Left ventricle myocardium superior (tissue), 1 donor: ENCODE results near the gene NLRP1. TPM values are rescaled to one million over a fixed set of nuclear protein-coding genes. Genes with fewer than 3 reads are reported as not detected.

Experiments
- ATAC-seq: fragments of 200-7000 bp; cut with Tn5 transposase; one replicate; pipeline ENCODE4 v1.9.1; 2020; ENCODE audit warnings: mild to moderate bottlenecking, moderate library complexity
- DNase-seq: peaks from one replicate; pipeline ENCODE4 v3.0.0-alpha.2; 2020
- intact Hi-C: fragments of 100-400 bp; cut with micrococcal nuclease; formaldehyde crosslinking; loops from one replicate; pipeline ENCODE4 v1.11.0; 2022
- total RNA-seq: library from RNA; stranded (reverse); fragmentation: NEBNext Ultra II Directional; extraction: Animal tissue kit (Norgen Biotek cat#: 25700); gene quantifications from one replicate; pipeline ENCODE4 v1.2.1, GENCODE V29; 2021
- donor health status: DM: no; HTN: yes; CAD: no; lungs with severe emphysema.

The NLRP1 gene
- total RNA-seq, 1 donor from 2014 or later, result 8.4 TPM

DNA sequence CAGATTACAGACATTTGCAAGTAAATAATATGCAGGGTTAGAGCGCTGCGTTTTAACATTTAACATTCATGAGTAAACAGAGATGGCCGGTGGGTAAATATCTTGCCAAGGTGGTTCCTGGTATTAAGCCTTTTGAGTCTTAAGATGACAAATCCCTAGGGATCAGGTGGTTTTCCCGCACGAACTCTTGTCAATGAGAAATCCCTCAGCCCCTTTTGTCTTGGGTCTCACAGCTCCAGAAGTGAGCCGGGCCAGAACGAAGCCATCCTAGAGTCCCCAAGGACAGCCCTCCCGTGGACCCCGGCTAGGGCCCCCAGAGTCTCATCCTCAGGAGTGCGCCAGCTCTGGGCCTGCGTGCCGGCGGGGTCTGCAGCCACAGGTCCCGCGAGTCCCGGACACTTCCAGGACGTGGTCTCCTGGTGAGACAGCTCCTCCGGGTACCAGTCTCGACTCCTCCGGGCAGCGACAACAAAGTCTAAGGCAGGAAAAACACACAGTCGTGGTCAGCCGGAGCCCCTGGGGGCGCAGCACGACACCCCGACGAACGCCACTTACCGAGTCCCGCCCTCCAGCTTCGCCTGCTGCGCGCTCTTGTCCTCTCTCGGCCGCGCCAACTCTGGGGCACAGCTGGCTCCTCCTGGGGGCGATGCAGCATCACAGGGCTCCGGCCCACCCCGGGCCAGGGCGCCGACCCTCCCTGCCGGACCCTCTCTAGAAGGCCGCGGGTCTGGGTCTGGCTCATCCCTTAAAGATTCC lies 84.7 kb downstream of the NLRP1 start:
- ATAC-seq, result no peak
- DNase-seq, result no peak
- intact Hi-C loops, result no loop called here

DNA sequence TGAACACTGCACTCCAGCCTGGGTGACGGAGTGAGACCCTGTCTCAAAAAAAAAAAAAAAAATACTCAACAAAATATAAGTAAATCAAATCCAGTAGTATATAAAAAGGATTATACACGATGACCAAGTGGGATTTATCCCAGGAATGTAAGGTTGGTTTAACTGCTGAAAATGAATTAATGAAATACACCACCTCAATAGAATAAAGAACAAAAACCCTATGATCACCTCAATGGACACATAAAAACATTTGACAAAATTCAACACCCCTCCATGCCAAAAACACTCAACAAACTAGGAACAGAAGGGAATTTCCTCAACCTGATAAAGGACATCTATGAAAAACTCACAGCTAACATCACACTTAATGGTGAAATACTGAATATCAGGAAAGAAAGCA lies 91.3 kb downstream of the NLRP1 start:
- DNase-seq (no peak), ATAC-seq (no peak)
- intact Hi-C loops, result no loop called here

DNA sequence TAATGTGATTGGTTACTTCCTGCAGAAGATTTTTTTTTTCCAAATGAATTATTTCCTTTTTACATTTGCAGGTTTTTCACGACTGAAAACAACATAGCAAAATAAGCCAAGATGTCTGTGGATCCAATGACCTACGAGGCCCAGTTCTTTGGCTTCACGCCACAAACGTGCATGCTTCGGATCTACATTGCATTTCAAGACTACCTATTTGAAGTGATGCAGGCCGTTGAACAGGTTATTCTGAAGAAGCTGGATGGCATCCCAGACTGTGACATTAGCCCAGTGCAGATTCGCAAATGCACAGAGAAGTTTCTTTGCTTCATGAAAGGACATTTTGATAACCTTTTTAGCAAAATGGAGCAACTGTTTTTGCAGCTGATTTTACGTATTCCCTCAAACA lies 95.6 kb downstream of the NLRP1 start:
- ATAC-seq, result no peak
- intact Hi-C loops, result no loop called here
- DNase-seq, result no peak

- DNase-seq, result peak; percentile 97
- peak; percentile 96 for ATAC-seq
- intact Hi-C loops, result no loop called here
Measured at GRCh38 chr17:5486206-5487124, 97.8 kb downstream of the NLRP1 start, which contains the start of gene MIS12. Gene MIS12 (plus strand): TSS chr17:5486566. CDS start chr17:5488863, 2,297 bp downstream.

DNA sequence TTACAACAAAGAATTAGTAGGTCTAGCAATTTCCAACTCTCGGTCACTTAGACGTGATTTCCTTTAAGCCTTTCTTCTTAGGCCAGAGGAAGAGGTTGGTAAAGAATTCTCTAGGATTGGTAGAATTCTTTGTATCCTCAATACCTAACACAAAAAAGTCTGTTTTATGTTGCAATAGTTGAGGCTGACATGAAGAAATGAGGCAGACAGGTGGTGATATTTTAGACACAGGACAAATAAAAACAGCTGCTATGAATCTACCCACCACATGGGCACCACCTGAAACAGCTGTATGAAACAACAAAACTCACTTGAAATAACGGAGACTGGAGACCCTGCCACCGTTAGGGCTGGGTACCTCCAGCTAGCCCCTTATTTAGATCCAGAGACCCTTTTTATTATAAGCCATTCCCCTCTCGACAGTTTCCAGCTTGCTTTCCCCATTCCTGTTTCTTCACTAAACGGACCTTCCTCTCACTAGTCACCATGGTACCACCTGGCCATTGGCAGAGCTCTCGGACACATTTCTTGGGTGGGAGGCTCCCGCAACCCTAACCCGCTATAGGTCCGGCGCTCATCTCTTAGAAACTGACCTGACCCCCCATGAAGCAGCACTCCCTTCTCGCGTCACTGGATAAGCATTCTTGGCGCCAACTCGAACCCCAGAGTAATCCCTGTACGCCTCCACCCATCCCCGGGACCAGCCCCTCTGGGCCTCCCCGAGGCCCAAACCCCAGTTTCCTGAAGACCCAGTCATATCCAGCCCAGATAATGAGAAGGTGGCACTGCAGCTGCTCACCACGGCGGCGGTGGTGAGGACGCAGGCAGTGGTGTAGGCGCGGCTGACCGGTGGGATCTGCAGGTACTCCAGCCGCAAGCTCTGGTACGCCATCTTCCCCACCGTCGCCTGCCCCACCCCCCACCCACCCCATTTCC lies 98.8 kb downstream of the NLRP1 start, which contains the start of gene DERL2:
Gene DERL2 (minus strand): TSS at position 909 of the 936 bp plus-strand sequence. CDS start 17 bp downstream, at position 892.
- intact Hi-C loops, result no loop called here
- ATAC-seq (peak; percentile 12), DNase-seq (no peak)

DNA sequence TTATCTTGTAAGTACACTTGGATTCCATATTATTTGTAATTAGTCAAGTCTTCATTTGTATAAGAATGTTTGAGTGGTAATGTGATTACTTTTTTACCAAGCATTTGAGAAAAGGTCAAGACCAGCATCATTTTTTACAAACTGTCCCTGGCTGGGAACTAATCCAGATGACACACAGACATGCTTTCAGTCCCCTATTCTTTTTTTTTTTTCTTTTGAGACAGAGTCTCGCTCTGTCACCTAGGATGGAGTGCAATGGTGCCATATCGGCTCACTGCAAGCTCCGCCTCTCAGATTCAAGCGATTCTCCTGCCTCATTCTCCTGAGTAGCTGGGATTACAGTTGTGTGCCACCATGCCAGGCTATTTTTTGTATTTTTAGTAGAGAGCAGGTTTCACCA lies 102.9 kb downstream of the NLRP1 start:
- intact Hi-C loops, result no loop called here
- DNase-seq, result no peak
- no peak for ATAC-seq

DNA sequence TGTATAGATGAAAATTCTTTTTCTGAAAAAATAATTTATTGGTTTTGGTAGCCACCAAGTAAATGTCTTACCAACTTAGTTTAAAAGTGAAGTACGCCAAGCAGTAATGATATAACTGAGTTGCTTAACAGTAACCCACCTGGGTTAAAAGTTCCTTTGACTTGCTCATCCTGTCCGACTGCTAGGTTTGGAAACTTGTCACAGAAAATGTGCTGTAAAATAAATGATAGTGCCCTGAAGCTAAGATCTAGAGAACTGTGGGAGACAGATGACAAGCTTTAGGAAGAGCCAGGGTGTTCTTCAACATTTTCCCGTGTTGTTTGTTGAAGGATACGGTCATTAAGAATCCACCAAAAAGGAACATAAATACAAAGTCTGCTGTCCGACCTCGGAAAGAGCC lies 103.3 kb downstream of the NLRP1 start:
- ATAC-seq, result no peak
- intact Hi-C loops, result no loop called here

GRCh38 chr17:5478992-5479391 lies 105.3 kb downstream of the NLRP1 start:
- intact Hi-C loops, result no loop called here
- ATAC-seq (no peak), DNase-seq (no peak)

More for the DNA sequence above, 103.3 kb downstream of the NLRP1 start:
- no peak for DNase-seq

- DNase-seq (no peak), ATAC-seq (no peak)
- intact Hi-C loops, result no loop called here
Measured at GRCh38 chr17:5473906-5474305, 110.4 kb downstream of the NLRP1 start.

- no peak for ATAC-seq
- no peak for DNase-seq
- intact Hi-C loops, result no loop called here
Measured at GRCh38 chr17:5472511-5472910, 111.8 kb downstream of the NLRP1 start.

GRCh38 chr17:5468075-5468473 lies 116.2 kb downstream of the NLRP1 start:
- DNase-seq, result no peak
- intact Hi-C loops, result no loop called here
- ATAC-seq, result peak; percentile 17

DNA sequence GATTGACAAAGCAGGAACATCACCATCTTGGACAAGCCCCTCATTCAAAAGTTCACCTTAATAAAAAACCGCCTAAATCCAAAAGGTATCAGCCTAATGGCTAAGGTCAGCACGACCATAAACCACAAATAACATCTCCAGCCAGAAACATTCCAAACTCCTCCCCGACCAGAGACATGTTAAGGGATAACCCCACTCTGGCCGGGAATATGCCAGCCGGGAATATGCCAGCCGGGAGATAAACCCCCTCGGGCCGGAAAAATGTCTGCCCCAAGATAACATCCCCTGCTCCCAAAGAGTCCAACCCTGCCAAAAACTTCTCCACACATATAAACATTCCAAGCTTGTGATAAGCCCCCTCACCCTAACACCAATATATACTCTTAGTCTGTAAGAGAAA lies 116.9 kb downstream of the NLRP1 start:
- no peak for ATAC-seq
- DNase-seq, result no peak
- intact Hi-C loops, result no loop called here

- DNase-seq, result no peak
- ATAC-seq, result no peak
- intact Hi-C loops, result no loop called here
Measured at GRCh38 chr17:5466295-5466694, 118.0 kb downstream of the NLRP1 start.

GRCh38 chr17:5464717-5465507 lies 119.4 kb downstream of the NLRP1 start:
- intact Hi-C loops, result no loop called here
- ATAC-seq (no peak), DNase-seq (no peak)
